ENCODE measurements around the gene TMEM200C. TPM values are rescaled to one million over a fixed set of nuclear protein-coding genes. Genes with fewer than 3 reads are reported as not detected.

Gene TMEM200C
- total RNA-seq, 1 donor from 2014 or later = 0.85 TPM

GRCh38 chr18:5890331-5891183, 4.8 kb downstream of the TMEM200C start:
- no peaks in the 10 kb centered on the region for H3K36me3 Mint-ChIP-seq (ENCODE audit: low read depth, unreplicated experiment)
- peak; percentile 82 for TF ChIP-seq CTCF (IDR thresholded peaks at IDR 0.05; ENCODE audit: unreplicated experiment)
- H3K4me3 Mint-ChIP-seq (ENCODE audit: unreplicated experiment) = no peak overlapping the region
- no peak overlapping the region for H3K27ac Mint-ChIP-seq (ENCODE audit: unreplicated experiment)
- H3K4me1 Mint-ChIP-seq (ENCODE audit: unreplicated experiment) = no peaks in the 10 kb centered on the region
- peak; percentile 81 for DNase-seq (ENCODE audit: low spot score)
- H3K9me3 Mint-ChIP-seq (ENCODE audit: unreplicated experiment) = no peaks in the 10 kb centered on the region
- peaks cover 19% of the 10 kb centered on the region for H3K27me3 Mint-ChIP-seq (ENCODE audit: unreplicated experiment)

GRCh38 chr18:5885361-5885760, 10.0 kb downstream of the TMEM200C start:
- no peaks in the 10 kb centered on the region for H3K36me3 Mint-ChIP-seq (ENCODE audit: low read depth, unreplicated experiment)
- no peaks in the 10 kb centered on the region for H3K4me1 Mint-ChIP-seq (ENCODE audit: unreplicated experiment)
- no peak overlapping the region for H3K27ac Mint-ChIP-seq (ENCODE audit: unreplicated experiment)
- H3K4me3 Mint-ChIP-seq (ENCODE audit: unreplicated experiment) = no peak overlapping the region
- H3K9me3 Mint-ChIP-seq (ENCODE audit: unreplicated experiment) = no peaks in the 10 kb centered on the region
- no peak for TF ChIP-seq CTCF (IDR thresholded peaks at IDR 0.05; ENCODE audit: unreplicated experiment)
- peaks cover 5% of the 10 kb centered on the region for H3K27me3 Mint-ChIP-seq (ENCODE audit: unreplicated experiment)
- DNase-seq (ENCODE audit: low spot score) = no peak

GRCh38 chr18:5884375-5884774, 10.9 kb downstream of the TMEM200C start:
- H3K4me3 Mint-ChIP-seq (ENCODE audit: unreplicated experiment) = no peak overlapping the region
- no peaks in the 10 kb centered on the region for H3K36me3 Mint-ChIP-seq (ENCODE audit: low read depth, unreplicated experiment)
- no peak overlapping the region for H3K27ac Mint-ChIP-seq (ENCODE audit: unreplicated experiment)
- TF ChIP-seq CTCF (IDR thresholded peaks at IDR 0.05; ENCODE audit: unreplicated experiment) = no peak
- peaks cover under 1% of the 10 kb centered on the region for H3K27me3 Mint-ChIP-seq (ENCODE audit: unreplicated experiment)
- H3K4me1 Mint-ChIP-seq (ENCODE audit: unreplicated experiment) = no peaks in the 10 kb centered on the region
- no peak for DNase-seq (ENCODE audit: low spot score)
- H3K9me3 Mint-ChIP-seq (ENCODE audit: unreplicated experiment) = no peaks in the 10 kb centered on the region

- Mint-ChIP-seq H3K4me3 (ENCODE audit: unreplicated experiment) (no peak overlapping the region), H3K36me3 (ENCODE audit: low read depth, unreplicated experiment) (no peaks in the 10 kb centered on the region), H3K9me3 (ENCODE audit: unreplicated experiment) (no peaks in the 10 kb centered on the region), H3K27ac (ENCODE audit: unreplicated experiment) (no peak overlapping the region), H3K4me1 (ENCODE audit: unreplicated experiment) (no peaks in the 10 kb centered on the region), H3K27me3 (ENCODE audit: unreplicated experiment) (no peaks in the 10 kb centered on the region)
- peak; percentile 85 for TF ChIP-seq CTCF (IDR thresholded peaks at IDR 0.05; ENCODE audit: unreplicated experiment)
- no peak for DNase-seq (ENCODE audit: low spot score)
Observed at GRCh38 chr18:5879479-5879882, 15.8 kb downstream of the TMEM200C start.

GRCh38 chr18:5876891-5877290, 18.4 kb downstream of the TMEM200C start:
- Mint-ChIP-seq H3K27ac (ENCODE audit: unreplicated experiment) (no peak overlapping the region), H3K4me3 (ENCODE audit: unreplicated experiment) (no peak overlapping the region)

More at GRCh38 chr18:5876891-5877290, 18.4 kb downstream of the TMEM200C start:
- H3K4me1 Mint-ChIP-seq (ENCODE audit: unreplicated experiment) = no peaks in the 10 kb centered on the region
- no peaks in the 10 kb centered on the region for H3K27me3 Mint-ChIP-seq (ENCODE audit: unreplicated experiment)
- DNase-seq (ENCODE audit: low spot score) = no peak
- H3K36me3 Mint-ChIP-seq (ENCODE audit: low read depth, unreplicated experiment) = no peaks in the 10 kb centered on the region
- TF ChIP-seq CTCF (IDR thresholded peaks at IDR 0.05; ENCODE audit: unreplicated experiment) = no peak
- no peaks in the 10 kb centered on the region for H3K9me3 Mint-ChIP-seq (ENCODE audit: unreplicated experiment)

Measured in endothelial cell (in vitro differentiated cells).